Keratinocyte (primary cell): ENCODE measurements around the gene CDH7. TPM values are rescaled to one million over a fixed set of nuclear protein-coding genes. Genes with fewer than 3 reads are reported as not detected.

Experiments
- DNase-seq: peaks from one replicate; pipeline ENCODE4 v3.0.0-alpha.2; 2011; ENCODE audit warnings: low read depth, missing footprints, low spot score
- FAIRE-seq: peaks from 2 replicates; lab custom pipeline; 2011; peaks lifted over from hg19 to GRCh38; lab: Jason Lieb, UNC
- H2AFZ ChIP-seq: 2 replicates; pipeline ENCODE4 v1.6.0; 2012; ENCODE audit warnings: low read length, control low read depth, inconsistent platforms; ENCODE audit not compliant: control insufficient read depth
- H3K27ac ChIP-seq: 2 replicates; pipeline ENCODE4 v1.5.1; 2011; ENCODE audit warnings: low read length; ENCODE audit not compliant: control insufficient read depth, insufficient read depth
- H3K27me3 ChIP-seq: 3 replicates; pipeline ENCODE4 v1.6.0; 2011; ENCODE audit warnings: low read length; ENCODE audit not compliant: control insufficient read depth, insufficient read depth; ENCODE audit errors: extremely low read depth
- H3K36me3 ChIP-seq, 2 experiments: 2 replicates in 1 of 2; 3 replicates in 1 of 2; pipeline ENCODE4 v1.5.1; 2011; ENCODE audit warnings: low read length in 2 of 2, mild to moderate bottlenecking in 1 of 2; ENCODE audit not compliant: control insufficient read depth in 2 of 2, insufficient read depth in 2 of 2; ENCODE audit errors: extremely low read depth in 1 of 2
- H3K4me1 ChIP-seq: 3 replicates; pipeline ENCODE4 v1.5.1; 2011; ENCODE audit warnings: low read length; ENCODE audit not compliant: control insufficient read depth, insufficient read depth; ENCODE audit errors: extremely low read depth
- H3K4me2 ChIP-seq: 3 replicates; pipeline ENCODE4 v1.6.0; 2011; ENCODE audit warnings: low read depth, low read length; ENCODE audit not compliant: control insufficient read depth, insufficient read depth; ENCODE audit errors: extremely low read depth
- H3K4me3 ChIP-seq, 3 experiments: fragments of 200-600 bp in 1 of 3; sonication (generic) in 1 of 3; 2 replicates in 2 of 3; 3 replicates in 1 of 3; pipeline ENCODE4 v1.5.1; 2011 to 2016; ENCODE audit warnings: low read length in 3 of 3, mild to moderate bottlenecking in 3 of 3, control low read depth in 2 of 3, inconsistent platforms in 1 of 3, low read depth in 1 of 3, mixed read lengths in 1 of 3, mixed run types in 1 of 3, moderate library complexity in 1 of 3; ENCODE audit not compliant: control insufficient read depth in 2 of 3, insufficient read depth in 2 of 3; ENCODE audit errors: extremely low read depth in 1 of 3
- H3K79me2 ChIP-seq: 2 replicates; pipeline ENCODE4 v1.6.0; 2012; ENCODE audit warnings: low read length; ENCODE audit not compliant: control insufficient read depth, insufficient read depth
- H3K9ac ChIP-seq: 3 replicates; pipeline ENCODE4 v1.6.0; 2011; ENCODE audit warnings: low read length; ENCODE audit not compliant: control insufficient read depth, insufficient read depth; ENCODE audit errors: extremely low read depth
- H3K9me1 ChIP-seq: 3 replicates; pipeline ENCODE4 v1.6.0; 2011; ENCODE audit warnings: low read length; ENCODE audit not compliant: control insufficient read depth, insufficient read depth; ENCODE audit errors: extremely low read depth
- H3K9me3 ChIP-seq: 2 replicates; pipeline ENCODE4 v1.5.1; 2012; ENCODE audit warnings: low read depth, low read length; ENCODE audit not compliant: control insufficient read depth
- H4K20me1 ChIP-seq: 3 replicates; pipeline ENCODE4 v1.6.0; 2011; ENCODE audit warnings: low read length; ENCODE audit not compliant: control insufficient read depth, insufficient read depth; ENCODE audit errors: extremely low read depth
- EZH2 ChIP-seq: IDR thresholded peaks from one replicate; pipeline ENCODE4 v1.6.1; 2012; ENCODE audit warnings: inconsistent platforms, mild to moderate bottlenecking, low read length, moderate library complexity
- dilution Hi-C: fragments of 300-500 bp; cut with MboI; formaldehyde crosslinking; loops from one replicate; pipeline ENCODE4 v1.7.0; 2020; ENCODE audit warnings: low sequenced_read_pairs; ENCODE audit not compliant: extremely low pct_ligation_motif_present
- polyA plus RNA-seq, 5 experiments: library from polyadenylated mRNA; depleted of rRNA in 3 of 5; stranded (reverse) in 3 of 5; stranded (forward) in 1 of 5; unstranded in 1 of 5; fragments of >200 nt; gene quantifications; 1 replicate in 1 of 5; 2 replicates in 3 of 5; 3 replicates in 1 of 5; pipeline versions ENCODE4 v1.2.1 to v1.2.3, GENCODE V29; 2011 to 2012; ENCODE audit warnings: missing spikeins in 2 of 5, low read depth in 1 of 5, low replicate concordance in 1 of 5
- TF ChIP-seq, protein P1 (sequence below), 3 experiments: IDR thresholded peaks in 1 of 3; conservative IDR thresholded peaks in 1 of 3; optimal IDR thresholded peaks in 1 of 3; 2 replicates in 2 of 3; 3 replicates in 1 of 3; pipeline versions ENCODE3 to v1.5.1; 2011; ENCODE audit warnings: low read length in 3 of 3, mild to moderate bottlenecking in 3 of 3, moderate library complexity in 2 of 3, control low read depth in 1 of 3, inconsistent platforms in 1 of 3; ENCODE audit not compliant: insufficient read depth in 2 of 3; ENCODE audit errors: extremely low read depth in 1 of 3

CDH7 gene
- polyA plus RNA-seq, 1 donor (not counting 4 experiments of a cell fraction or from before 2014, with no cell fraction given): not detected

DNA sequence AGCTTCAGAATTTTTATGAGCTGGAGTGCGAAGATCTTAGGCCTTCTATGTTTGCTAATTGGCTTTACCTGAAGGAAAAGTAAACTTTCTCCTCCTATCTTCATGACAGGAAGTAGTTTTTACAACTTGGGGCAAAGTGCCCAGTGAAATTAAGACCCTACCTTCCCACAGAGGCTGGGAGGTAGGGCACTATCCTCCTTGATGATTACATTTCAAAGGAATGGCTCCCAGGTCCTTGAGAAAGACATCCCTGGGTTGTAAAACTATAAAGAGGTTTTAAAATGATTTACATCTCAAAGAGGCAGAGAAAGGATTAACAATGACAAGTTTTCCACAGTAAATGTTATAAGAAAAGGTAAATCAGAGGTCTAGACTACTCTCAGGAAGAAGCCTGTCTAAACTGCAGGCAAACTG lies 155.8 kb downstream of the CDH7 start:
- Histone ChIP-seq H4K20me1 (no peaks in the 10 kb centered on the region), H3K36me3 (no peaks in the 10 kb centered on the region), H3K4me1 (no peaks in the 10 kb centered on the region), H2AFZ (no peak overlapping the region), H3K4me3 (no peak overlapping the region), H3K9ac (no peak overlapping the region), H3K79me2 (no peaks in the 10 kb centered on the region), H3K4me2 (no peak overlapping the region), H3K27ac (no peak overlapping the region), H3K9me3 (no peaks in the 10 kb centered on the region), H3K27me3 (no peaks in the 10 kb centered on the region), H3K9me1 (no peaks in the 10 kb centered on the region)
- FAIRE-seq (no peak), DNase-seq (no peak)
- dilution Hi-C loops: no loop called here
- TF ChIP-seq, protein P1, sequence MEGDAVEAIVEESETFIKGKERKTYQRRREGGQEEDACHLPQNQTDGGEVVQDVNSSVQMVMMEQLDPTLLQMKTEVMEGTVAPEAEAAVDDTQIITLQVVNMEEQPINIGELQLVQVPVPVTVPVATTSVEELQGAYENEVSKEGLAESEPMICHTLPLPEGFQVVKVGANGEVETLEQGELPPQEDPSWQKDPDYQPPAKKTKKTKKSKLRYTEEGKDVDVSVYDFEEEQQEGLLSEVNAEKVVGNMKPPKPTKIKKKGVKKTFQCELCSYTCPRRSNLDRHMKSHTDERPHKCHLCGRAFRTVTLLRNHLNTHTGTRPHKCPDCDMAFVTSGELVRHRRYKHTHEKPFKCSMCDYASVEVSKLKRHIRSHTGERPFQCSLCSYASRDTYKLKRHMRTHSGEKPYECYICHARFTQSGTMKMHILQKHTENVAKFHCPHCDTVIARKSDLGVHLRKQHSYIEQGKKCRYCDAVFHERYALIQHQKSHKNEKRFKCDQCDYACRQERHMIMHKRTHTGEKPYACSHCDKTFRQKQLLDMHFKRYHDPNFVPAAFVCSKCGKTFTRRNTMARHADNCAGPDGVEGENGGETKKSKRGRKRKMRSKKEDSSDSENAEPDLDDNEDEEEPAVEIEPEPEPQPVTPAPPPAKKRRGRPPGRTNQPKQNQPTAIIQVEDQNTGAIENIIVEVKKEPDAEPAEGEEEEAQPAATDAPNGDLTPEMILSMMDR (optimal IDR thresholded peaks at IDR 0.05 in 1 of 3, IDR thresholded peaks at IDR 0.05 in 1 of 3, conservative IDR thresholded peaks at IDR 0.05 in 1 of 3; ENCODE audit: extremely low read depth in 1 of 3, insufficient read depth in 2 of 3, low read length in 3 of 3): no peak
- no peak for TF ChIP-seq EZH2

DNA sequence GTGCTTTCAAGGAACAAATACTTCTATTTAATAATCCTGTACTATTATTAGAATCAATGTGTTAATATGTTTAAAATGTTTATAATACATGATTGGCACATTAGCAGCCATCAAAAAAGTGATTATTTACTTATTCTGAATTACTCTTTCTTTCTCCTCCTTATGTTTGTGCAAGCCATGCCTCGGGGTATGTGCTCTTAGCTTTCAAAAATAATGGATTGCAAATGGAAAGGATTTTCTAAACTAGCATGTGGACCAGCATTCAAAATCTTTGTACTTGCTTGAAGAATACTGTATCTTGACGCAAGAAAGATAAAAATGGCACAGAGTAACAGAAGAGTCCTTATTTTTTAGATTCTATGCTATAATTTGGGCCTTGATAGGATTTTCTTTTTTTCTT lies 156.5 kb downstream of the CDH7 start:
- no peak overlapping the region for H3K27ac ChIP-seq
- no peaks in the 10 kb centered on the region for H3K27me3 ChIP-seq
- no peak overlapping the region for H3K9ac ChIP-seq
- TF ChIP-seq, protein P1 (optimal IDR thresholded peaks at IDR 0.05 in 1 of 3, IDR thresholded peaks at IDR 0.05 in 1 of 3, conservative IDR thresholded peaks at IDR 0.05 in 1 of 3; ENCODE audit: extremely low read depth in 1 of 3, insufficient read depth in 2 of 3, low read length in 3 of 3): no peak
- TF ChIP-seq EZH2: no peak
- DNase-seq (no peak), FAIRE-seq (no peak)
- no peak overlapping the region for H3K4me3 ChIP-seq
- H3K79me2 ChIP-seq: no peaks in the 10 kb centered on the region
- no peaks in the 10 kb centered on the region for H3K9me3 ChIP-seq
- H3K36me3 ChIP-seq: no peaks in the 10 kb centered on the region
- no peak overlapping the region for H3K4me2 ChIP-seq
- no peaks in the 10 kb centered on the region for H4K20me1 ChIP-seq
- no peak overlapping the region for H2AFZ ChIP-seq
- dilution Hi-C loops: no loop called here
- no peaks in the 10 kb centered on the region for H3K9me1 ChIP-seq
- H3K4me1 ChIP-seq: no peaks in the 10 kb centered on the region
